Mucosa of gallbladder (tissue), 1 donor: ENCODE measurements around the gene CSTF3. TPM values are rescaled to one million over a fixed set of nuclear protein-coding genes. Genes with fewer than 3 reads are reported as not detected.
"Not testable (repeated sequence)": the region's sequence is repeated elsewhere in the genome, so short reads cannot be mapped to it uniquely, and the experiment has no call there.

Experiments used
- DNase-seq: peaks from one replicate; pipeline ENCODE4 v3.0.0-alpha.2; 2020; ENCODE audit warnings: low spot score
- total RNA-seq: library from RNA; stranded (reverse); gene quantifications from one replicate; pipeline ENCODE4 v1.2.1, GENCODE V29; 2021
- donor health status: DM: no; HTN: no; CAD: no.

The CSTF3 gene
- total RNA-seq, 1 donor from 2014 or later = 21.4 TPM

DNA sequence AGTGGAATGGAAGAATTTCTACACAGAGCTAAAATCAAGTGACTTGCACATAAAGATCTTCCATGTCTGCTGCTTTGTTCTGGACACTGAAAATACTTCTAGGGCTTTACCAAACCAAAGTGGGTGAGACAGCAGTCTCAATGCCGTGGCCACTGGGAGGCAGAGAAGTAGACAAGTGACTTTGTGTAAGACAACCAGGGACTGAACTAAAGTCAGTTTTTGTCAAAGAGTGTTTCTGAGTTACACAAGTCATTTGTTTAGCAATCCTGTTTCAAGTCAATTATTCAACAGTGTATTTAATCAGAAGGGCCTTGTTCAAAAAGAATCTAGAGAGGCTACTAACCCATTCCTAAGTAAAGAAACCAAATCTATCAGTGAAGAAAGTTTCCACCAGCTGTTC, 75.3 kb downstream of the CSTF3 start:
- DNase-seq = no peak

DNA sequence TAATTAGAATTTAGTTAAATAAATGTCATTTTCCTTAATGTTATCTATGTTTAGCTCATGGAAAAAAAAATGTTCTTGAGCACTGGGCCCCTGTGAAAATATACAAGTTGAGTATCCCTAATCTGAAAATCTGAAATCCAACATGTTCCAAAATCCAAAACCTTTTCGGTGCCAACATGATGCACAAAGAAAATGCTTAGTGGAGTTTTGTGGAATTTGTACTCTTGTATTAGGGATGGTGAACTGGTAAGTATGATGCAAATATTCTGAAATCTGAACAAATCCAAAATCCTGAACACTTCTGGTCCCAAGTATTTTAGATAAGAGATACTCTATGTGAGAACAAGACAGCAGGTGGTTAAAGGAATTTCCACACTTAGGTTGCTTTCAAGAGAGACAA, 77.4 kb downstream of the CSTF3 start:
- no peak for DNase-seq

DNA sequence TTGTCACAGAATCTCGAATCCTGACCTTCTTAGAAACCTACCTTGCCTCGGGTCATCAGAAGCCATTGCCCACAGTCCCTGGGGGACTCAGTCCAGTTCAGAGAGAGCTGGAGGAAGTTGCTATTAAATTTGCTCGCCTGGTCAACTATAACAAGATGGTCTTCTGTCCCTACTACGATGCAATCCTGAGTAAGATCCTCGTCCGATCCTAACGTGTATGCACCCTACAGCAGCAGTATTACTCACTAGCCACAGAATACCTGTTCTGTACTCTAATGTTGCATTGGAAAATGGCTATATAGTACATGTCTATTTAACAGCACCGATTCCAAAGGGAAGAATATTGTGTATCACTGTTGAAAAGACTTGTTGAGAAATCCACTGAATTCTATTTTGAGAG, 88.8 kb downstream of the CSTF3 start:
- DNase-seq = no peak

DNA sequence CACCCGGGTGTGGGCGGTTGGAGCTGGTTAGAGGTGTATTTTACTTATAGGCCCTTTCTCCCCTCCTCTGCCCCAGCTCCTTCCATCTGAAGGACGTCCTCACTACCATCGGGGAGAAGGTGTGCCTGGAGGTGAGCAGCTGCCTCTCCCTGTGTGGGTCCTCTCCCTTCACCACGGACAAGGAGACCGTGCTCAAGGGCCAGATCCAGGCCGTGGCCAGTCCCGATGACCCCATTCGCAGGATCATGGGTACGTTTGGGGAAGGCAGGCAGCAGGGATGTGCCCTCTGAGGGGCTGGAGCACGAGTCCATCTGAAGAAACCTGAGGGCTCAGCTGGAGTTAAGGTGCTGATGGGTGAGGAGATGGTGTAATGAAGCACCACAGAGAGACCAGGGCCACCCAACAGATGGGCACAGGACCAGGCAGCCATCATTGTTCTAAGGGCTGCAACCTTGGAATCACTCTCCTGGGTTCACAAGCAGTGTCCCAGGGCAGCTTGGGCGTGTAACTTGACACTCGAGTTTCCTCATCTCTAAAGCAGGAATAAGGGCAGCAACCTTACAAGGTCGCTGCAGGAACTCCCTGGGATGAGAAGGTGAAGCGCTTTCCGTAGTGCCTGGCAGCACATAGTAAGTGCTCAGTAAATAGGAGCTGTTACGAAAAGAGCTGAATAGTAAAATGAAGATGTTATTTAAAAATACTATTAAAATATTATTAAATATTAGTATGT, 92.5 kb downstream of the CSTF3 start:
- no peak for DNase-seq

DNA sequence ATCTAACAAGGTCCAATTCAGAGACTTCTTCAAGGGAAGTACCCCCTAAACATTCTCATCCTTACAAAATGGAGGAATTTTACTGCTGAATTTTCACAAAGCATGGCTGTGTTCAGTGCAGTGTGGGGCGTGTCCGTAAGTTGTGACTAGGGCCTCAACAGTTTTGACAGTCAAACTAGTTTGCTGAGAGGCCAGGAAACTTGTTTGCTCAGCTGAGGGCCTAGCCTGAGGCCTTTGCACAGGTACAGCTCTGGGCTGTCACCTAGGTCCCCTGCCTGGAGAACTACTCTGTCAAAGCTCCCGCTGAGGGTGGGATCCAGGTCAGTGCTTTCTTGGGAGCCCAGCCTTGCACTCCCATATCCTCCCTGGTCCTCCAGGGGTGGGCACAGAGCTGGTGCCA, 94.0 kb downstream of the CSTF3 start:
- DNase-seq = no peak

DNA sequence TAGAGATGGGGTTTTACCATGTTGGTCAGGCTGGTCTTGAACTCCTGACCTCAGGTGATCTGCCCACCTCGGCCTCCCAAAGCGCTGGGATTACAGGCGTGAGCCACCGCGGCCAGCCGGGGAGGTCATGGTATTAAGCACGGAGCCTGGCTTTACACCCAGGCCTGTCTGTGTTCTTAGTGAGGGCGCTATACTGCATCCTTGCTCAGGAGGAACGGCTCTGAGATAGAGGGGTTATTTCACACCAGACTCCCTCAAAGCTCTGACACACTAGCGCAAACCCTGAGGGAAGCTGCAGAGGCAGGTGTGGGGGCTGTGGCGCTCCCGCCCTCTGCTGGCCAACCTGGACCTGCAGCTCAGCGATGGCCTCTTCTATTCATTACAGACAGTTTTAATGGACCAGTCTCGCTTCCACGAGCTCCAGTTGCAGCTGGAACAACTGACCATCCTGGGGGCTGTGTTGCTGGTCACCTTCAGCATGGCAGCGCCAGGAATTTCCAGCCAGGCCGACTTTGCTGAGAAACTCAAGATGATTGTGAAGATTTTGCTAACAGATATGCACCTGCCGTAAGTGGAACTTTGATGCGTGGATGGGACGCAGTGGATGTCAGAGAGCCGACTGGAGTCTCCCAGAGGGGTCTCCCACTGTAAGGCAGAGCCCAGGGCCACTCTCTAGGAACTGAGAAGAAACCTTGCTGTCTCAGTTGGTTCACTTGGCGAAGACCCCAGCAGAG, 95.7 kb downstream of the CSTF3 start:
- peak; percentile 69 for DNase-seq

DNA sequence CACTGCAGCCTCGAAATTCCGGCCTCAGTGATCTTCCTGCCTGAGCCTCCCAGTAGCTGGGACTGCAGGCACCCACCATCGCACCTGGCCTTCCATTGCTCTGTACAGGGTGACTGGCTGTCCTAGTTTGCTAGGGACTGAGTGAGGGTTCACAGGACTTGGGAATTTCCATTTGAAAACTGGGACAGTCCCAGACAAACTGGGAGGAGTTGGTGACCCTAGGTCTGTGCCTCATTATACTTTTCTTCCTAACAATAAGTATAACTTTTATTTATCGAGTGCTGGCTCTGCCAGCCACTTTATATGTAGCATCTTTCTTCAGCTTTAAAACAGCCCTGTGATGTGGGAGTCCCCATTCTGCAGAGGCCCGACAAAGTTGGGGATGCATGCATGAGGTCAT, 96.4 kb downstream of the CSTF3 start:
- no peak for DNase-seq

DNA sequence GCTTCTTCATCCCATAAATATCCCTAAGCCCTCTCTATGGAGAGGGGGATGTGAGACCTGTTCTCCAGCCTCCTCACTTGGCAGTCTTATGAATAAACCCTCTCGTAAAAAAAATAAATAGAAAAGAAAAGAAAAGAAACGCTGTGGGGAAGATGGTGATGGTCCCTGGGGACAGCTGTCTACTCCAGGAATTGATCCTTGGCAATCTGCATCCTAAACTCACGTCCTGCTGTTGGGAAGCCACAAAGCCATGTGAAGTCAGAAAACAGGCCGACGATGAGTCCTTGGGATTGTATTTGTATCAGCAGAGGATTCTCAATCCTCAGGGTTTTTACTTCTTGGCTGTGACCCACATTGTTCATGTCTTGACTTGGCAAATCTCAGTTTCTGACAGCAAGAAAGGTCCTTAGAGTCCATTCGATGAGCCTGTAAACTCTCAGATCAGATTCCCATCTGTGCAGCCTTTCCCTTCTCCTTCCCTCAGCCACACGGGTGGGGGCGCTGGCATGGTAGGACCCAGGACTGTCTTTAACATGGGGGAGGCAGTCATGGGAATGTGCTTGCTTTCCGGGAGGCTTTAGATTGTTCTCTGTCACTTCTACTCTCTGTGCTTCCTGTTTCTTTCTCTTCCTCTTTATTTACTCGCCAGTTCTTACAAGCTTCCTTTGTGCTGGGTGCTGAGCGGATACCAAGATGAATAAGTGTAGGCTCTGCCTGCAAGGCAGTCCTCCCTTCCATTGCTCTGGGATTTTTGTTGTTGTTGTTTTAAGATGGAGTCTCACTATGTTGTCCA, 97.1 kb downstream of the CSTF3 start:
- no peak for DNase-seq

DNA sequence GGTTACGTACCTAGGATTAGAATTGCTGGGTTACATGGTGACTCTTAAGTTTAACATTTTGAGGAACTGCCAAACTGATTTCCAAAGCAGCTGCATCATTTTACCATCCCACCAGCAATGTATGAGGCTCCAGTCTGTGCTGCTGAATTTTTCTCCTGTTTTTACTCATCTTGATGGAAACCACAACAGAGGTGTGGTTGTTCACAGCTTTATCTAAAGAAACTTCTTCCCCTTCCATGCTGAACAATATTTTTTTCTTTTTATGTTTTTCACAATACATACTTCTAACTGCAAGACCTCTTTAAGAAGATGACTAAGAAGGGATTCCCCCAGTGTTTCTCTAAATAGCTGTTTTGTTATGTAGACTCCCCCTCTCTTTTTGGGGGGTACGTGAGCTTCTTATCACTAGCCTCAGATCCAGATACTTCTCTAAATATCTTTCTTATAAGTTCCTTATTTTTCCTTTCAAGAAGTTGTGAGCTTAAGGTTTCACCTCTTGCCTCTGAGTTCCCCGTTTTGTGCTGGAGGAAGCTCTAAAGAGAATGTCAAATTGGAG, 97.9 kb downstream of the CSTF3 start:
- no peak for DNase-seq

DNA sequence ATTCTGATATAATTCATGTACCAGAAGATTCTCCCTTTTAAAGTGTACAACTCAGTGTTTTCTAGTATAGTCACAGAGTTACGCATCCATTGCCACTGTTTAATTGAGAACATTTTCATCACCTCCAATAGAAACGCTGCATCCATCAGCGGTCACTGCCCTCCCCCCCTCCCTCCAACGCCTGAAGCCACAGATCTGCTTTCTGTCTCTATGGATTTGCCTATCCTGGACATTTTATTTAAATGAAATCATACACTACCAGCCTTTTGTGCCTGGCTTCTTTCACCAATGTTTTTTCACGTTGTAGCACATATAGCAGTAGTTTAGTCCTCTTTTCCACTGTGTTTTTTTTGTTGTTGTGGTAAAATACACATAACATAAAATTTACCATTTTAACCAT, 99.1 kb downstream of the CSTF3 start:
- DNase-seq = no peak

DNA sequence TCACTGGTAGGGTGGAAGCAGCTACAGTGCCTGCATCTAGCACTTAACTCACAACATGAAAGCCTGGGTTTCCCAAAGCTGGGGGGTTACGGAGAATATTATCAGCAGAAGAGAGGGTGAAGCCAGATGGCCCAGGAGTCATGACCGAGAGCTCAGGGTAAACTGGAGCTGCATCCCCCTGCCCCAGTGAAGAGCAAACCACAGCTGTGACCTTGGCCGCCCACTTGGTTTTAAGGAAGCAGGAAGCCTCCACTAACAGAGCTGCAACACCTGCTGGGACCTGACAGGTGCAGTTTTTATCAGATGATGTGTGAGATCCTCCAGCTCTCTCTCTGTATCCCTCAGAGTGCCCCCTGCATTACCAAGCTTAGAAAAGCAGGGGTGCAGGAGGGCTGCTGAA, 101.0 kb downstream of the CSTF3 start:
- DNase-seq = no peak

DNA sequence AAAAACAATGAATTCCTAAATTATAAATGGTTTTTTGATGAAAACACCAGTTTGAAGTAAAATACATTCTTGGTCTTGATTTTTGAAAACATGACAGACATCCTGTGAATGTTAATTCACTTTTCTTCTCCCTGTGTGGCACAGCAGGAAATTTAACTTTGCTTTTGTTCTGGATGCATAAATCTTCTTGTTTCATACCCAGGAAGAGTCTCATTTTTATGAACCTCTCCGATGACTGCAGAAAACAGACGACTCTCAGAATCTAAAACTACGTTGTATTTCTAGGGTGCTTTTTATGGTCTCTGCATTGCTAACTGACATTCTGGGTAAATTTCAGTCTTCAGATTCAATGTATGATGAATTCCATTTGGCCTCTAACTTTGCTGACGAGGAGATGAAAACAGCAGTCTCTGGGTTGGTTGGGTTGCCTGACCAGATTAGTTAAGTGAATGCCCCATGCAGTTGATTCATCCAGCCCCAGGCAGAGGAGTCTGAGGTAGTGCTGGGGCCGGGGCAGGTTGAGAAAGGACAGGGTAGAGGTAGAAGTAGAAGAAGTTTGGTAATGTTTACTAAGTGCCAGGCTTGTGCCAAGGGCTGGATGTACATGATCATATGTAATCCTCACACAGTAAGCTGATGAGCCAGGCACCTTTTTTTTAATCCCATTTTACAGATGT, 101.8 kb downstream of the CSTF3 start:
- no peak for DNase-seq

DNA sequence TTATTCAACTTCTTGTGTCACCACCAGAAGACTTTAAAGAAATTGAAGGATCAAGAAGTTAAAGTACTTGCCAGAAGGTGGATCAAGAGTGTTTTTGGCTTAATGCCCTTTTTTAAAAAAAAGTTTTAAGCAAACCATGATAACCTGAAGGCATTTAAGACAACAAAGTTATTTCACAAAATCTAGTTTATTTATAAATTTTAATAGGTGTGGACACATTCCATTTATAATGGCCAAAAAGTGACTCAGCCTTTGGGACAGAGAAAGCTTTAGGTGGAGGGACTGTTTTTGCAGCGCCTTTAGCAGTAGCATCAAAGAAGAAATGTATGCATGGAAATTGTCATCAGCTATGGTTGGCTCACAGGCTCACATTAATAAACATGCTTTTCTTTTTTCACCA, 104.0 kb downstream of the CSTF3 start:
- DNase-seq = no peak

DNA sequence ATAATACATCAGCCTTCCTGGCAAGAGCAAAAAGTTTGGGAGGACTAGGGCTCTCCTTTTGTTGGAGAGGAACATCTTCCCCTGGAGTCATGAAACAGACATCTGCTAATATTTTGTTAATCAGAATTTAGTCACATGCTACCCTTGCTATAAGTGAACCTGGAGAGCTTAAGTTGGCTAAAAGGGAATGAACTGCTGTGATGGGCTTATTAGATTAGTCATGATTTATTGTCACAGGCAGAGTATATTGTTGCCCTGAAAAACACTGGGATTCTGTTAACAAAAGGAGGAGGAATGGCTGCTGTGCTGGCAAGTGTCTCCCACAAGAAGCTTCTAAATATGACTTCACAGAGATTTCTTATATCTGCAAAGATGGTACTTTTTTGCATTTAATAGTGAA, 105.9 kb downstream of the CSTF3 start:
- no peak for DNase-seq

DNA sequence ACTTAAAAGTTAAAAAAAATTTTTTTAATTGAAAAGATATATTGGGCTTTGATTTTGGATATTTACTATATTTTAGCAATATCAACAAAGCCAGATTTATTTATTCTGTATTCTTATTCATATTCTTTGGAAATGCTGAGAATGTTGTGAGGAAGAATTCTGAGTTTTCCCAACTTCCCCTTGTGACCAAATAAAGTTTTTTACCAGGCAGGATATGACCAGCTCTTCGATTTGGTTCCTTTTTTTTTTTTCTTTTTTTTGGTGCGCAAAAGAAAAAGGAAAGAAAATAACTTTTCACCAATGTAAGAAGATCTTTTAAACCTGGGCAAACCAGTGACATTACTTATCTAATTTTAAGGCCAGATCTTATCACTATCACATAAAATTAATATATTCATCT, 109.0 kb downstream of the CSTF3 start:
- DNase-seq = no peak

DNA sequence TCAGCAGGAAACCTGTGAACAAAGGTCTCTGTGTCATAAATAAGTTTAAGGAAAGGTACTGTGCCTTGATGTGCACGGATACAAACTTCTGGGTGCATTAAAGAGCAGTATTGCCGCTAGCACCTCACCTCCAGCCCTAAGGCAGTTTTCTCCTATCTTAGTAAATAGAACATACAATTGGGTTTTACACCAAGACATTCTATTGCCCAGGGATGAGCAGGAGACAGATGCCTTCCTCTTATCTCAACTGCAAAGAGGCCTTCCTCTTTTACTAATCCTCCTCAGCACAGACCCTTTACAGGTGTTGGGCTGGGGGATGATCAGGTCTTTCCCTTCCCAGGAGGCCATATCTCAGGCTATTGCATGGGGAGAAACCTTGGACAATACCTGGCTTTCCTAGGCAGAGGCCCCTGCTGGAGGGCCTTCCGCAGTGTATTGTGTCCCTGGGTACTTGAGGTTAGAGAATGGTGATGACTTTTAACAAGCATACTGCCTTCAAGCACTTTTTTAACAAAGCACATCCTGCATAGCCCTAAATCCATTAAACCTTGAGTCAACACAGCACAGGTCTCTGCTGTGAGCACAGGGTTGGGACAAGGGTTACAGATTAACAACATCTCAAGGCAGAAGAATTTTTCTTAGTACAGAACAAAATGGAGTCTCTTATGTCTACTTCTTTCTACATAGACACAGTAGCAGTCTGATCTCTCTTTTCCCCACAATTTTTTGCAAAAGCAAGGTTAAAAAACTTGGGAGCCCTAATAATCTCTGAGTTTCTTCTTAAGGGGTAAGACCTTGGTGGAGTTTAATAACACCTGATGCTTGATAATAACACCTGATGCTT, 111.5 kb downstream of the CSTF3 start:
- not testable (repeated sequence) for DNase-seq

DNA sequence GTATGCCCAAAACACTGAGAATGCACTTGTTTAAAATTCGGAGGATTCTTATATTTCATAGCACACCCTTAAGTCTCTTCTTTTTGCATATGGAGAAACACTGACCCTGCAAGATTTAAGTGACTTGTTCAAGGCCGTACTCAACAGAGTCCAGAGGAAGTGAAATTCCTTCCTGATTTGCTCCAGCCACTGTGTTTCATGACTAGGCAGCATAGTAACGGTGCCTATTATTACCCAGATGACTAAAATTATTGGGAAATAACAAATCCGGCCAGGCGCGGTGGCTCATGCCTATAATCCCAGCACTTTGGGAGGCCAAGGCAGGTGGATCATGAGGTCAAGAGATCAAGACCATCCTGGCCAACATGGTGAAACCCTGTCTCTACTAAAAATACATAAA, 112.6 kb downstream of the CSTF3 start:
- not testable (repeated sequence) for DNase-seq

DNA sequence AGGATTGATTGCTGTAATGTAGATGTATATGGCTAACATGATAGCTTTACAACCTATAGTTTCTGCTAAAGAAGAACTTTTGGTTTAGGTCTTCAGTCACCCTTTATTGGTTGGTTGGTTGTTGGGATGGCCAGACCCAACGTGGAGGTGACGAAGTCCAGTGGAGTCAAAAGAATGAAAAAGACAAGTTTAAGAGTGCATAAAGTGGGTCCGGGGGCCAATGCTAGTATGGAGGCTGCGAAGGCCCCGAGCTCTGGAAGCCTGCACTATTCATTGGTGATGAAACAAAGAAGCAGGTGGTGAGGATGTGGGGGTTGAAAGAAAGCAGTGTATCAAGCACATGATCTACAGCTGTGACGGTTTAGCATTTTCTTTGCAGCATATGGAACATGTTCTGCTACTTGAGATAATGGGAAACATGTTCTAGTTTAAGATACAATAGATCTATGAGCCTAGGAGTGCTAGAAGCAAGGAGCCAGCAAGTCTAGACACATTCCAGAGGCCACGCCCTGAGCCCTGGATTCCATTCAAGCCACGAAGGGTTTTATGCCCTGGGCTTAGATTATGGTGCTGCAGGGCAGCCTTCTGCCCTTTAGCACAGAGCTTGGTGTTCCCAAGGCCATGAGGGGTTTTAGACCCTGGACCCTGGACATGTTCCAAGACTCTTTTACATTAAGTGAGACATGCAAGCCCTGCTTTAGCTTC, 115.6 kb downstream of the CSTF3 start:
- peak; percentile 62 for DNase-seq

DNA sequence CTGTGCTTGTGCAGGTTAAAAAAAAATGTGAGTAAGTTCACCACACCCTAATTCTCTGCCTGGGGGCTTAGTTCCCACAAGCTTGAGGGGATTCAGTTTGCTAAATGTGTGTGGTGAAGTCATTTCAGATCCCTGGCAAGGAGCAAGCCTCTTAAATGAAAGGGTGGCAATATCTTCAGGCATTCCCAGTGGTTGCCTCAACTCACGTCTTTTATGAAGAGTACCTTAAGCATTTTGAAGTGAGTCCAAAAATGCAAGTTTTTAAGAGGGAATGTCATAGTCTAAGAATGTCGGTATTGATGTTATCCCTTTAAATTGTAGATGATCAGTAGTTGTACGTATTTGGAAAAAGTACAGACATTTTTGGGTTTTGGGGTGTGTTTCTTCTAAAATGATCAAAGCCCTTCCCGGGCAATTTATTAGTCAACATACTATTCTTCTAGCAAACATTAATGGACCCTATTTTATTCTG, 117.0 kb downstream of the CSTF3 start:
- DNase-seq = no peak

DNA sequence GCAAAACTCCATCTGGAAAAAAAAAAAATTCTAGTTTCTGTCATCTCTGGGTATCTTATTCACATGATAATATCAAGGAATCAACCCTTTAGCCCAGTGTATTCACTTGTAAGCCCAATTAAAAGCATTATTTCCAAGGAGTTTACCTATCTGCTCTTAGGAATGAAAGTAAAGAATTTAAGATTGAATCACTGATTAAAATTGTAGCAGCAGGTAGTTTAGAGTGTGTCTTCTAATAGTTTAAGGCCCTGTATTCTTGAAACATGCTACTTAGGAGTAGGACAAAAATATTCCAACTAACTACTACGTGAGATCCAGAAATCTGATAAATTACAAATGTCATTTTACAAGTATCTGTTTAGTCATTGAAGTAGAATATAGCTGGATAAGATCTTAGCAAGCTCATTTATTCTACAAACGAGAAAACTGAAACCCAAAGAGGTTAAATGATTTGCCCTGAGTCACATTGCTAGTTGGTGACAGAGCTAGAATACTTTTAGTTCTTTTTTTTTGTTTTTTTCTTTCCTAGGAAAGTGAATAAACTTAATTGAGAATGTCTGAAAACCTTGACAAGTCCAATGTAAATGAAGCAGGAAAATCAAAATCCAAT, 118.0 kb downstream of the CSTF3 start:
- no peak for DNase-seq
